ENCODE results near the gene DPP10.

Gene DPP10

DNA sequence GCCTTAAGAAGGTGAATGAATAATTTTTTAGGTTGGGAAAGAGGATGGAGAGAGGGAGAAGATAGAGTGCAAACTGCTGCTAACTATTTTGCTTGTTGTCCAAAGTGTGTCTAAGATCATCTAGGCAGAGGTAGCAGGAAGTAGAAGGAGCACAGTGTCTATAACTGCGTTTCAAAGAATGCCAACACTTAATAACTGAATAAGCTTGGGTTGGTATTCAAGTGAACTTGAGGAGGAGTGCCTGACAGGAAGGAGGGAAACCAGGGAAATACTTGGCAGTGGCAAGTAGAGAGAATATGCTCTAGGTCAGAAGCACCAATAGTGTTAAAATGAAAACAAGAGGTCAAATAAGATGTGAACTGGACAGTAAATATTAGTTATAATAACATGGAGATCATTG is 155.9 kb downstream of the DPP10 start:
- no peaks in the 10 kb centered on the region for H3K27me3 ChIP-seq (ENCODE audit: control insufficient read depth in 1 of 2, insufficient read depth in 2 of 2, low read length in 2 of 2)
- no peak overlapping the region for H3K9ac ChIP-seq (ENCODE audit: low read length in 2 of 2)
- no peaks in the 10 kb centered on the region for H3K36me3 ChIP-seq (ENCODE audit: control insufficient read depth in 2 of 2, insufficient read depth in 2 of 2, low read length in 2 of 2)
- H3K4me3 ChIP-seq (ENCODE audit: low read length in 2 of 2): no peak overlapping the region
- no peaks in the 10 kb centered on the region for H3K4me1 ChIP-seq (ENCODE audit: control insufficient read depth, insufficient read depth, low read length)
- H3K9me3 ChIP-seq (ENCODE audit: control insufficient read depth in 2 of 2, low read length in 2 of 2): no peaks in the 10 kb centered on the region
- no peak overlapping the region for H3K27ac ChIP-seq (ENCODE audit: low read length)

DNA sequence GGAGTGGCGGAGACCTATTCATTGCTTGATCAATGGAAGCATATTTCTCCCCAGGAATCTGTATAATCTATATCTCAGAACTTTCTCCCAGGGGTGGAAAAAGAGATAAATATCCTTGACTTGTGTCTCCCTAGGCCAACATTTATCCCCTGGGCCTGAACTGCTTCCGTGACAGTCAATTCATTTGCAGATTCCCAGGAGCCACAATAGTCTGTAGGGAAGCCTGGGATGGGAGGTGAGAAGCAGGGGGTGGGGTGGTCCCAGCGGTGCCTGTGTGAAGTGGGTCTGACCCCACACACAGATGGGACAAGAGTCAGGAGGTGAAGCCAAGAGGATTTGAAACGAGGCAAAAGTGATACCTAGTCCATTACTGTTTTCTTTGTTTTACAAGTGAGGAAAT is 166.8 kb downstream of the DPP10 start:
- no peak overlapping the region for H3K9ac ChIP-seq (ENCODE audit: low read length in 2 of 2)
- no peak overlapping the region for H3K4me3 ChIP-seq (ENCODE audit: low read length in 2 of 2)
- no peaks in the 10 kb centered on the region for H3K36me3 ChIP-seq (ENCODE audit: control insufficient read depth in 2 of 2, insufficient read depth in 2 of 2, low read length in 2 of 2)
- no peaks in the 10 kb centered on the region for H3K27me3 ChIP-seq (ENCODE audit: control insufficient read depth in 1 of 2, insufficient read depth in 2 of 2, low read length in 2 of 2)
- no peak overlapping the region for H3K27ac ChIP-seq (ENCODE audit: low read length)
- no peaks in the 10 kb centered on the region for H3K4me1 ChIP-seq (ENCODE audit: control insufficient read depth, insufficient read depth, low read length)
- H3K9me3 ChIP-seq (ENCODE audit: control insufficient read depth in 2 of 2, low read length in 2 of 2): no peaks in the 10 kb centered on the region

DNA sequence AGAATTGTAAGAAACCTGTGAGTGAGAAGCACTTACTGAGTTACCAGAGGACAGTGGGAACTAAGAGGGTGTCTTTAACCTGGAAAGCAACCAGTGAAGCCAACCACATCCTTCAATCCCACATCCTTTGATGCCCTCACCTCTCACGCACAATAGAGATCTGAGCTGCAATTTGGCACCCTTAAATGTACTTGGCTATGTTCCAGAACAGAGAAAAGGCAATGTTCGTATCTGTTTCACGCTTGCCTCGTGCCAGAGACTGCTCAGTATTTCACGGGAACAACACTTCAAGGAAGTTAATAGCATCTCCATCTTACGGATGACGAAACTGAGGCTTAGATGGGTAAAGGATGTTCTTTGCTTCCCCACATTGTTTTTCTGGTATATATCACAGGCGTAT is 167.4 kb downstream of the DPP10 start:
- H3K9me3 ChIP-seq (ENCODE audit: control insufficient read depth in 2 of 2, low read length in 2 of 2): no peaks in the 10 kb centered on the region
- no peaks in the 10 kb centered on the region for H3K36me3 ChIP-seq (ENCODE audit: control insufficient read depth in 2 of 2, insufficient read depth in 2 of 2, low read length in 2 of 2)
- no peak overlapping the region for H3K9ac ChIP-seq (ENCODE audit: low read length in 2 of 2)
- H3K4me3 ChIP-seq (ENCODE audit: low read length in 2 of 2): no peak overlapping the region
- H3K4me1 ChIP-seq (ENCODE audit: control insufficient read depth, insufficient read depth, low read length): no peaks in the 10 kb centered on the region
- H3K27me3 ChIP-seq (ENCODE audit: control insufficient read depth in 1 of 2, insufficient read depth in 2 of 2, low read length in 2 of 2): no peaks in the 10 kb centered on the region
- no peak overlapping the region for H3K27ac ChIP-seq (ENCODE audit: low read length)

DNA sequence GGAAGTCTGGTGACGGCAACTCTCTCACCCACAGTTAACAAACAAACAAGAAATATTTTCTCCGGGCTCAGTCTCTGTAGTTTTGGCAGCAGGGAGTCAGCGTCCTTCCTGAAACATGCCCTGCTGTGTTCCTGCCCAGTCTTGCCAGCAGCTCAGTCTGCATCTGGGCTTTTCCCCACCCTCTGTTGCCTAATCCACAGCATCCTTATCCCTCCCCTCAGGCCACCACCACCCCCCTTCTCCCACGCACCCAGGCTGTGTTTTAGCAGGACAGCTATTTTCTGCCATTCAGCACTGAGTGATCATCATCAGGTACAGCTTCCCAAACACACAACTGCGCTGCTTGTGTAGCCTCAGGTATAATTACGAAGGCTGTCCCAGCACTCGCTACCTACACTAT is 168.2 kb downstream of the DPP10 start:
- Histone ChIP-seq H3K27ac (ENCODE audit: low read length) (no peak overlapping the region), H3K4me1 (ENCODE audit: control insufficient read depth, insufficient read depth, low read length) (no peaks in the 10 kb centered on the region), H3K27me3 (ENCODE audit: control insufficient read depth in 1 of 2, insufficient read depth in 2 of 2, low read length in 2 of 2) (no peaks in the 10 kb centered on the region), H3K9ac (ENCODE audit: low read length in 2 of 2) (no peak overlapping the region), H3K36me3 (ENCODE audit: control insufficient read depth in 2 of 2, insufficient read depth in 2 of 2, low read length in 2 of 2) (no peaks in the 10 kb centered on the region), H3K9me3 (ENCODE audit: control insufficient read depth in 2 of 2, low read length in 2 of 2) (no peaks in the 10 kb centered on the region), H3K4me3 (ENCODE audit: low read length in 2 of 2) (no peak overlapping the region)

DNA sequence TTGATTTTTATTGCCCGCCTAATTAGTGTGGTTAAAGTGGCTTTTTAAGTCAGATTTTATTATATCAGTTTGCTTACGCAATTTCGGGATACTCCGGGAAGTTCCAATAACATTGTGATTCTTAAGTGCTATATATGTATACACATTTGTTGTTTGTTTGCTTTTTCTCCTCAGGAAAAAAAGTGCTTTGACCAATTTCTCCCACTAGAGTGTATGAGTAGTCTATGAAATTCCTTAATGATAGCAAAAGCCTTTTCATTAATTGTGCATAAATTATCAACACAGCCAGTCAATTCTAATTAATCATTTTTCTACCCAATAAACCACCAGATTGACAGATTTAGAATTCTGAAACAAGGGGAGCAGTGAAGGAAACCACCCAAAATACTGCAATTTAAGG is 172.2 kb downstream of the DPP10 start:
- Histone ChIP-seq H3K27ac (ENCODE audit: low read length) (no peak overlapping the region), H3K4me1 (ENCODE audit: control insufficient read depth, insufficient read depth, low read length) (no peaks in the 10 kb centered on the region), H3K4me3 (ENCODE audit: low read length in 2 of 2) (no peak overlapping the region), H3K9ac (ENCODE audit: low read length in 2 of 2) (no peak overlapping the region), H3K9me3 (ENCODE audit: control insufficient read depth in 2 of 2, low read length in 2 of 2) (no peaks in the 10 kb centered on the region), H3K36me3 (ENCODE audit: control insufficient read depth in 2 of 2, insufficient read depth in 2 of 2, low read length in 2 of 2) (no peaks in the 10 kb centered on the region), H3K27me3 (ENCODE audit: control insufficient read depth in 1 of 2, insufficient read depth in 2 of 2, low read length in 2 of 2) (no peaks in the 10 kb centered on the region)

DNA sequence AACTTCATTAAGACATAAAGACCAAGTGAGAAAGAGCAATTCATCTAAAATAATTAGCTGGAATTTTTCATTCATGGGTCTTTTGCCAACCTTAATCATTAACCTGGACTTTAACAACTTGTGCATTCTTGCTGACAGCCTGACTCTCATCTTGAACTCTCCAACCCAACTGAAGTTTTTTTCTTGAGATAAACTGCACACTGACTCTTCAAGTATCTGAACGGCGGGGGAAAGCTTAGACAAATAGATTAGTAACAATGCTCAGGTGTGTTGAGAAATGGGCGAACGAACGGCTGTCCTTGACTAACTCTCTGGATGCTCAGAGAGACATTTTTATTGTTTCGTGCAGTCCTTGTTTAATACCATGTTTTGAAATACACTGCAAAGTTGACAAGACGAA is 186.0 kb downstream of the DPP10 start:
- Histone ChIP-seq H3K4me3 (ENCODE audit: low read length in 2 of 2) (no peak overlapping the region), H3K9ac (ENCODE audit: low read length in 2 of 2) (no peak overlapping the region), H3K4me1 (ENCODE audit: control insufficient read depth, insufficient read depth, low read length) (no peaks in the 10 kb centered on the region), H3K27me3 (ENCODE audit: control insufficient read depth in 1 of 2, insufficient read depth in 2 of 2, low read length in 2 of 2) (no peaks in the 10 kb centered on the region), H3K27ac (ENCODE audit: low read length) (no peak overlapping the region), H3K9me3 (ENCODE audit: control insufficient read depth in 2 of 2, low read length in 2 of 2) (no peaks in the 10 kb centered on the region), H3K36me3 (ENCODE audit: control insufficient read depth in 2 of 2, insufficient read depth in 2 of 2, low read length in 2 of 2) (no peaks in the 10 kb centered on the region)

DNA sequence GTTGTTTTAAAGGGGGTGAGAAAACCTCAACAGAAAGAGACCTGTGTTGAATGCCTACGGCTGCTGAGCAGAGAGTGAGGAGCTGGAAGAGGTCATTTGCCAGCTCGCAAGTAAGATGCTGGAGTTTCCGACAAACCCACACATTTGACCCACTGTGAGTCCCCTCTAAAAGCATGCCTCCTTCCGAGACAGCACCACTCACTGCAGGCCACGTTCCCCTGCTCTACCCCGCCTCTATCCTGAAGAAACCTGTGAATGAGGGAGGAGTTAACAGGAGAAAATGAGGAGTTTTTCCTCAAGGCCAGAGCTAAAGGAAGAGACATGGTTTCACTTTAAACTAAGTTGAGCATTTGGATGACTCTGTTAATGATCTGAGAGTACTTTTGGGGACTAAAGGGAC is 188.7 kb downstream of the DPP10 start:
- no peaks in the 10 kb centered on the region for H3K9me3 ChIP-seq (ENCODE audit: control insufficient read depth in 2 of 2, low read length in 2 of 2)
- no peak overlapping the region for H3K9ac ChIP-seq (ENCODE audit: low read length in 2 of 2)
- no peak overlapping the region for H3K4me3 ChIP-seq (ENCODE audit: low read length in 2 of 2)
- H3K4me1 ChIP-seq (ENCODE audit: control insufficient read depth, insufficient read depth, low read length): no peaks in the 10 kb centered on the region
- H3K27ac ChIP-seq (ENCODE audit: low read length): no peak overlapping the region
- H3K36me3 ChIP-seq (ENCODE audit: control insufficient read depth in 2 of 2, insufficient read depth in 2 of 2, low read length in 2 of 2): no peaks in the 10 kb centered on the region
- no peaks in the 10 kb centered on the region for H3K27me3 ChIP-seq (ENCODE audit: control insufficient read depth in 1 of 2, insufficient read depth in 2 of 2, low read length in 2 of 2)

DNA sequence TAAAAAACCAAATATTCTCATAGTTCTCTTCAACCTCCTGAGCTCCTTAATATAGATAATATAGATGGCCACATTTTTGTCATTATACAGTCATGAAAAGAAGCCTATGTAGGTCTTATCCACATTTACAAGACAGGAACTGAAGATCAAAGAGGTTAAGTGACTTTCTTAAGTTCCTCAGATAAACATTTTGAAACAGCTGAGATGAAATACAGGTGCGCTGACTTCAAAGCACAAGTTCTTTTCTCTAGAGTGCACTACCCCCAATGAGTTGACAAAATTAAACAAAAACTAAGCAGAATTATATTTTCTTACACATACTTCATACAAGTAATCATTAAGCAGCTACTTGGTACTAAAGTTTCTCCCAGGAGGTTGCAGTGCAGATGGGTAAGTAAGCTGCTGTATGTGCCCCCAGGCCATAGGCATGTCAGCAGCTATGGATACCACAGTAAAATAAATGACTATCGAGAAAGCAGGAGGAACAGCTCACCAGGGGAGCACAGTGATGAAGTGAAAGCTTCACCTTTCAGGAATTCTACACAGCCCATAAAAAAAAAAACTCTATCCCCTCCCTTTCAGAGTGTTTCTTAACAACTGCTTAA is 199.8 kb downstream of the DPP10 start:
- Histone ChIP-seq H3K4me1 (ENCODE audit: control insufficient read depth, insufficient read depth, low read length) (no peaks in the 10 kb centered on the region), H3K27ac (ENCODE audit: low read length) (no peak overlapping the region), H3K9ac (ENCODE audit: low read length in 2 of 2) (no peak overlapping the region)

DNA sequence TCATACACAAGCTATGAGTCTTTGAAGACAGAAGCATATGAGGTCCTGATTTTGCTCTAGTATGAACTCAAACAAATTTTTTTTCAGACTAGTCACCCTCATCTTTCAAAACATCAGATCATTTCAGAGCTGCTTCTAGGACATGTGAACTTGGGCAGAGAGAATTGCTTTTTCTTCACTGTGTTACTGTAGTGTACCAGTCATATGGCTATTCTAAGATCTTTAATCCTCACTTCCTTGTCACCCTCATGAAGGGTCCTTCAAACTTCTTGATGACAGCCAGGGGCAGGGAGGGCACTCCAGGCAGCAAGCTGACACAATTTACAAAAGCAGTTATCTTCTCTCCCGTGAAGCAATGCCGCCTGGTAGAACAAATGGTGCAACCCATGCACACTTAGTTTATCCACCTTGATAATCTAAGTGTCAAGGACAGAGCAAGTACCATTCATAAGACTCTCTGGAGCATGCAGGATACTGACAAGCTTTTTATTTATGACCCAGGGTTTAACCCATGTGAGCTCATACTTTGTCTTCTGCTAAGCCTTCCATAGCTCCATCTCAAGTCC is 200.6 kb downstream of the DPP10 start:
- Histone ChIP-seq H3K9ac (ENCODE audit: low read length in 2 of 2) (no peak overlapping the region), H3K4me1 (ENCODE audit: control insufficient read depth, insufficient read depth, low read length) (no peaks in the 10 kb centered on the region), H3K36me3 (ENCODE audit: control insufficient read depth in 2 of 2, insufficient read depth in 2 of 2, low read length in 2 of 2) (no peaks in the 10 kb centered on the region), H3K4me3 (ENCODE audit: low read length in 2 of 2) (no peak overlapping the region), H3K9me3 (ENCODE audit: control insufficient read depth in 2 of 2, low read length in 2 of 2) (no peaks in the 10 kb centered on the region), H3K27ac (ENCODE audit: low read length) (no peak overlapping the region), H3K27me3 (ENCODE audit: control insufficient read depth in 1 of 2, insufficient read depth in 2 of 2, low read length in 2 of 2) (no peaks in the 10 kb centered on the region)

More for the DNA sequence above, 199.8 kb downstream of the DPP10 start:
- no peaks in the 10 kb centered on the region for H3K9me3 ChIP-seq (ENCODE audit: control insufficient read depth in 2 of 2, low read length in 2 of 2)
- no peak overlapping the region for H3K4me3 ChIP-seq (ENCODE audit: low read length in 2 of 2)
- H3K36me3 ChIP-seq (ENCODE audit: control insufficient read depth in 2 of 2, insufficient read depth in 2 of 2, low read length in 2 of 2): no peaks in the 10 kb centered on the region
- H3K27me3 ChIP-seq (ENCODE audit: control insufficient read depth in 1 of 2, insufficient read depth in 2 of 2, low read length in 2 of 2): no peaks in the 10 kb centered on the region

DNA sequence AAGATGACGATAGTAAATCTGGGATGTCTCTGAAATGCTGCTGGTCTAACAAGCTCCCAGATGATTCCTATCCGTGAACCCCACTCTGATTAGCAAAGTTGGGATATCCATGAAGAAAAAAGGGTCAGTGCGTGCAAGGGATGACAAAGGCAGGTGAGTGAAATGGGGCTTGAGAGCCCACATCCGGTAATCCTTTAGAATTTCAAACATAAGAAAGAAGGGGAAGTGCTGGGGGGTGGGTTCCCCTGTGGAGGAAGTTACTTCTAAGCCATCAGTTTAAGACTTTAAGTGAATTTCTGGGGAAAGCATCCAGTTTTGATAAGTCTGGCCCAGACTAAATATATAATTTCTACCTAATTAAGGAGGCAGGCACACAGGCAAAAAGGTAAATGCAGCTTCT is 209.5 kb downstream of the DPP10 start:
- Histone ChIP-seq H3K36me3 (ENCODE audit: control insufficient read depth in 2 of 2, insufficient read depth in 2 of 2, low read length in 2 of 2) (no peaks in the 10 kb centered on the region), H3K9ac (ENCODE audit: low read length in 2 of 2) (no peak overlapping the region), H3K9me3 (ENCODE audit: control insufficient read depth in 2 of 2, low read length in 2 of 2) (no peaks in the 10 kb centered on the region), H3K4me1 (ENCODE audit: control insufficient read depth, insufficient read depth, low read length) (no peaks in the 10 kb centered on the region), H3K27me3 (ENCODE audit: control insufficient read depth in 1 of 2, insufficient read depth in 2 of 2, low read length in 2 of 2) (no peaks in the 10 kb centered on the region), H3K4me3 (ENCODE audit: low read length in 2 of 2) (no peak overlapping the region), H3K27ac (ENCODE audit: low read length) (no peak overlapping the region)

DNA sequence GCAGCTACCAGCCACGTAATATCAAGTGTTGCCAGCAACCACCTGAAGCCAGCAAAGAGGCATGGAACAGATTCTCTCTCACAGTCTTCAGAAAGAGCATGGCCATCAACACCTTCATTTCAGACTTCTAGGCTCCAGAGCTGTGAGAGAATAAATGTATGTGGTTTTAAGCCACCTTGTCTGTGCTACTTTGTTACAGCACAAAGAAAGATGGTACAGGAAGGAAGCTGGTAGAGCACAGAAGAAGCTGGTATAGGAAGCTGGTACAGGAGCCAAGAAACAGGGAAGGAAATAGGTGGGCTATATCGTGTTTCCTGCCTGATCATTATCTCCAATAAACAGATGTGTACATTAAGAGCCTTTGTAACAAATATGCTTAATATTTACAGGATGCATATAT is 217.4 kb downstream of the DPP10 start:
- no peak overlapping the region for H3K27ac ChIP-seq (ENCODE audit: low read length)
- no peaks in the 10 kb centered on the region for H3K27me3 ChIP-seq (ENCODE audit: control insufficient read depth in 1 of 2, insufficient read depth in 2 of 2, low read length in 2 of 2)
- H3K9ac ChIP-seq (ENCODE audit: low read length in 2 of 2): no peak overlapping the region
- H3K4me3 ChIP-seq (ENCODE audit: low read length in 2 of 2): no peak overlapping the region
- no peaks in the 10 kb centered on the region for H3K36me3 ChIP-seq (ENCODE audit: control insufficient read depth in 2 of 2, insufficient read depth in 2 of 2, low read length in 2 of 2)
- H3K9me3 ChIP-seq (ENCODE audit: control insufficient read depth in 2 of 2, low read length in 2 of 2): no peaks in the 10 kb centered on the region
- H3K4me1 ChIP-seq (ENCODE audit: control insufficient read depth, insufficient read depth, low read length): peaks cover 4% of the 10 kb centered on the region
